HCT116 (cell line): ENCODE data around the gene TMPRSS11A. TPM values are rescaled to one million over a fixed set of nuclear protein-coding genes. Genes with fewer than 3 reads are reported as not detected.

ENCODE experiments used
- ATAC-seq: fragments of 200-7000 bp; cut with Tn5 transposase; 2 replicates; pipeline ENCODE4 v1.9.1; 2020; ENCODE audit warnings: mild to moderate bottlenecking, moderate library complexity
- BruUV-seq: library from RNA; stranded (reverse); fragments of 400-500 nt; replicated peaks from 2 replicates; lab custom pipeline; 2021; lab: Mats Ljungman, UMichigan
- CTCF ChIA-PET: fragments of 300-600 bp; sonication (Branson Sonifier 250); formaldehyde crosslinking; loops from one replicate; lab custom pipeline; 2021; ENCODE audit warnings: antibody characterized with exemption; lab: Charles Lee
- POLR2A ChIA-PET: fragments of 300-600, 350-600 bp; sonication (Branson Sonifier 250); formaldehyde crosslinking; loops from one replicate; lab custom pipeline; 2021; ENCODE audit warnings: antibody characterized with exemption; lab: Charles Lee
- RAD21 ChIA-PET, 2 experiments: fragments of 300-600 bp; sonication (Branson Sonifier 250); formaldehyde crosslinking; loops; one replicate each; lab custom pipeline; 2023; ENCODE audit warnings: low total read pairs in 2 of 2; ENCODE audit not compliant: uncharacterized antibody in 2 of 2, unreplicated experiment in 2 of 2, low non-redundant PET in 1 of 2; lab: Charles Lee
- DNase-seq: peaks from one replicate; pipeline ENCODE4 v3.0.0-alpha.2; 2010; ENCODE audit warnings: low read depth, low spot score
- H2AFZ ChIP-seq: fragments of 200-600 bp; shearing (Covaris generic), sonication (generic); 2 replicates; pipeline ENCODE4 v1.6.1; 2017; ENCODE audit warnings: low read depth, mixed run types, mixed read lengths, antibody characterized with exemption, low read length; ENCODE audit not compliant: poor library complexity, severe bottlenecking
- H3K27ac ChIP-seq: 2 replicates; pipeline ENCODE4 v1.5.1; 2012; ENCODE audit warnings: low read depth, low read length
- H3K27me3 ChIP-seq: fragments of 200-600 bp; sonication (generic); 2 replicates; pipeline ENCODE4 v1.6.1; 2016; ENCODE audit warnings: mixed run types, low read length, mixed read lengths; ENCODE audit not compliant: insufficient read depth
- H3K36me3 ChIP-seq, 2 experiments: fragments of 200-500 bp in 1 of 2; fragments of 200-600 bp in 1 of 2; sonication (Bioruptor generic) in 1 of 2; sonication (generic) in 1 of 2; 2 replicates each; pipeline versions ENCODE4 v1.5.1 to v1.6.1; 2014 to 2016; ENCODE audit warnings: low read length in 2 of 2, inconsistent platforms in 1 of 2, mixed read lengths in 1 of 2, mixed run types in 1 of 2; ENCODE audit not compliant: insufficient read depth in 2 of 2, control insufficient read depth in 1 of 2
- H3K4me1 ChIP-seq, 2 experiments: fragments of 200-600 bp in 1 of 2; sonication (generic) in 1 of 2; 2 replicates each; pipeline versions ENCODE4 v1.5.1 to v1.6.1; 2012 to 2017; ENCODE audit warnings: low read length in 2 of 2, inconsistent platforms in 1 of 2, mild to moderate bottlenecking in 1 of 2, mixed read lengths in 1 of 2, mixed run types in 1 of 2, moderate library complexity in 1 of 2; ENCODE audit not compliant: insufficient read depth in 2 of 2, control insufficient read depth in 1 of 2
- H3K4me2 ChIP-seq: fragments of 200-600 bp; sonication (generic); 2 replicates; pipeline ENCODE4 v1.6.1; 2017; ENCODE audit warnings: mixed run types, low read length, mixed read lengths
- H3K4me3 ChIP-seq, 2 experiments: fragments of 200-600 bp in 1 of 2; sonication (generic) in 1 of 2; replicated peaks in 1 of 2; 2 replicates each; pipeline ENCODE4 v1.5.1; 2011 to 2016; ENCODE audit warnings: low read length in 2 of 2, control low read depth in 1 of 2, low read depth in 1 of 2, mild to moderate bottlenecking in 1 of 2, mixed read lengths in 1 of 2, mixed run types in 1 of 2
- H3K79me2 ChIP-seq: fragments of 200-600 bp; sonication (generic); 2 replicates; pipeline ENCODE4 v1.6.1; 2017; ENCODE audit warnings: mild to moderate bottlenecking, mixed run types, low read length, moderate library complexity, mixed read lengths; ENCODE audit not compliant: insufficient read depth
- H3K9ac ChIP-seq: fragments of 200-600 bp; sonication (generic); 2 replicates; pipeline ENCODE4 v1.6.1; 2016; ENCODE audit warnings: low read length, mixed read lengths
- H3K9me2 ChIP-seq: fragments of 200-600 bp; sonication (generic), shearing (Covaris generic); 2 replicates; pipeline ENCODE4 v1.6.1; 2017; ENCODE audit warnings: mixed run types, mild to moderate bottlenecking, moderate library complexity; ENCODE audit not compliant: insufficient read depth
- H3K9me3 ChIP-seq, 2 experiments: fragments of 200-500 bp in 1 of 2; fragments of 200-600 bp in 1 of 2; sonication (Bioruptor generic) in 1 of 2; sonication (generic) in 1 of 2; 2 replicates each; pipeline ENCODE4 v1.6.1; 2014 to 2017; ENCODE audit warnings: low read length in 2 of 2, mixed read lengths in 2 of 2, inconsistent platforms in 1 of 2, low read depth in 1 of 2, mild to moderate bottlenecking in 1 of 2, mixed run types in 1 of 2, moderate library complexity in 1 of 2; ENCODE audit not compliant: control insufficient read depth in 1 of 2, insufficient read depth in 1 of 2
- H4K20me1 ChIP-seq: fragments of 200-600 bp; sonication (generic), shearing (Covaris generic); 2 replicates; pipeline ENCODE4 v1.6.1; 2017; ENCODE audit warnings: mixed run types, mild to moderate bottlenecking, moderate library complexity; ENCODE audit not compliant: insufficient read depth
- CBX3 ChIP-seq: IDR thresholded peaks from 2 replicates; pipeline ENCODE4 v1.6.1; 2012; ENCODE audit warnings: low read depth
- CEBPB ChIP-seq: IDR thresholded peaks from 2 replicates; pipeline ENCODE4 v1.6.1; 2012; ENCODE audit warnings: low read depth
- EGR1 ChIP-seq: IDR thresholded peaks from 2 replicates; pipeline ENCODE4 v1.6.1; 2012; ENCODE audit warnings: low read depth
- ELF1 ChIP-seq: IDR thresholded peaks from 2 replicates; pipeline ENCODE4 v1.6.1; 2012; ENCODE audit warnings: low read depth, borderline replicate concordance
- EZH2phosphoT487 ChIP-seq: fragments of 200-600 bp; IDR thresholded peaks from 2 replicates; pipeline ENCODE4 v1.6.1; 2018; ENCODE audit warnings: antibody characterized with exemption, borderline replicate concordance
- FOSL1 ChIP-seq: IDR thresholded peaks from 2 replicates; pipeline ENCODE4 v1.6.1; 2012; ENCODE audit warnings: low read depth
- POLR2AphosphoS5 ChIP-seq: IDR thresholded peaks from 2 replicates; pipeline ENCODE4 v1.6.1; 2011; ENCODE audit warnings: mild to moderate bottlenecking, low read depth, low read length, moderate library complexity
- RAD21 ChIP-seq: IDR thresholded peaks from 2 replicates; pipeline ENCODE4 v1.6.1; 2012; ENCODE audit warnings: low read depth, mild to moderate bottlenecking
- SIN3A ChIP-seq: IDR thresholded peaks from 2 replicates; pipeline ENCODE4 v1.6.1; 2012; ENCODE audit warnings: low read depth
- SRF ChIP-seq: IDR thresholded peaks from 2 replicates; pipeline ENCODE4 v1.6.1; 2012; ENCODE audit warnings: low read depth
- TCF7L2 ChIP-seq: IDR thresholded peaks from 2 replicates; pipeline ENCODE4 v1.7.0; 2011; ENCODE audit warnings: borderline replicate concordance, inconsistent platforms; ENCODE audit not compliant: insufficient read depth, insufficient read length; ENCODE audit errors: extremely low read depth
- YY1 ChIP-seq: IDR thresholded peaks from 2 replicates; pipeline ENCODE4 v1.6.1; 2011; ENCODE audit warnings: low read length, low read depth, moderate library complexity, mild to moderate bottlenecking; ENCODE audit not compliant: insufficient replicate concordance; ENCODE audit errors: extremely low read depth
- ZFX ChIP-seq: fragments of 450-650 bp; IDR thresholded peaks from 2 replicates; pipeline ENCODE4 v1.6.1; 2017
- ZNF274 ChIP-seq: fragments of 200-500 bp; sonication (Bioruptor generic); IDR thresholded peaks from 2 replicates; pipeline ENCODE4 v1.6.1; 2014; ENCODE audit warnings: mild to moderate bottlenecking, low read depth, low read length, inconsistent platforms
- intact Hi-C: fragments of 100-400 bp; cut with micrococcal nuclease; formaldehyde crosslinking; loops from 2 replicates; pipeline ENCODE4 v1.10.0; 2022
- total RNA-seq: library from RNA; stranded (reverse); gene quantifications from one replicate; pipeline ENCODE4 v1.2.1, GENCODE V29; 2021; ENCODE audit not compliant: unreplicated experiment
- TF ChIP-seq, protein P1 (sequence below): IDR thresholded peaks from 2 replicates; pipeline ENCODE4 v1.6.1; 2011; ENCODE audit warnings: mild to moderate bottlenecking, low read length, moderate library complexity; ENCODE audit not compliant: insufficient replicate concordance; ENCODE audit errors: extremely low read depth
- TF ChIP-seq, protein P2 (sequence below): IDR thresholded peaks from 2 replicates; pipeline ENCODE4 v1.6.1; 2012
- TF ChIP-seq, protein P3 (sequence below): IDR thresholded peaks from 2 replicates; pipeline ENCODE4 v1.6.1; 2012

Gene TMPRSS11A
- total RNA-seq, 1 experiment from 2014 or later: not detected

DNA sequence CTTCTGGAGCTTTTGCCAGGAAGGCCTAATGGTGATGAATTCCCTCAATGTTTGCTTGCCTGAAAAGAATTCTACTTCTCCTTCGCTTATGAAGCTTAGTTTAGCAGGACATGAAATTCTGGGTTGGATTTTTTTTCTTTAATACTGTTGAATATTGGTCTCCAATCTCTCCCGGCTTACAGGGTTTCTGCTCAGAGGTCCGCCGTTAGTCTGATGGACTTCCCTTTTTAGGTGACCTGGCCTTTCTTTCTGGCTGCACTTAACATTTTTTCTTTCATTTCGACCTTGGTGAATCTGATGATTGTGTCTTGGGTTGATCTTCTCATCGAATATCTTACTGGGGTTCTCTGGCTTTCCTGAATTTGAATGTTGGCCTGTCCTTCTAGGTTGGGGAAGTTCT lies 17.2 kb upstream of the TMPRSS11A start (continued):
- TF ChIP-seq YY1: no peak

DNA sequence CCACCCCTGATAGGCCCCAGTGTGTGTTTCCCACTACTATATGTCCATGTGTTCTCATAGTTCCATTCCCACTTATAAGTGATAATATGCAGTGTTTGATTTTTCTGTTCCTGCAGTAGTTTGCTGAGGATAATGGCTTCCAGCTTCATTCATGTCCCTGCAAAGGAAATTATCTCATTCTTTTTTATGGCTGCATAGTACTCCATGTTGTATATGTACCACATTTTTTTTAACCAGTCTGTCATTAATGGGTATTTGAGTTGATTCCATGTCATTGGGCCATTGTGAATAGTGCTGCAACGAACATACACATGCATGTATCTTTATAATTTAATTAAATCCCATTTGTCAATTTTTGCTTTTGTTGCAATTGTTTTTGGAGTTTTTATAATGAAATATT lies 10.3 kb upstream of the TMPRSS11A start:
- BruUV-seq: no TSS peak
- H3K9me3 ChIP-seq: no peaks in the 10 kb centered on the region
- DNase-seq (no peak), ATAC-seq (no peak)
- intact Hi-C loops: no loop called here
- H3K4me1 ChIP-seq: no peaks in the 10 kb centered on the region
- POLR2A ChIA-PET: no interaction called here
- H3K4me3 ChIP-seq: no peak overlapping the region
- no peaks in the 10 kb centered on the region for H3K27me3 ChIP-seq
- no peaks in the 10 kb centered on the region for H4K20me1 ChIP-seq
- H3K27ac ChIP-seq: no peak overlapping the region
- RAD21 ChIA-PET: no interaction called here
- no peak overlapping the region for H3K9ac ChIP-seq
- H3K4me2 ChIP-seq: no peak overlapping the region
- CTCF ChIA-PET: no interaction called here
- H3K36me3 ChIP-seq: no peaks in the 10 kb centered on the region
- H3K9me2 ChIP-seq: no peaks in the 10 kb centered on the region
- no peak for TF ChIP-seq SIN3A
- no peak for TF ChIP-seq SRF
- TF ChIP-seq FOSL1: no peak
- TF ChIP-seq, protein P1, sequence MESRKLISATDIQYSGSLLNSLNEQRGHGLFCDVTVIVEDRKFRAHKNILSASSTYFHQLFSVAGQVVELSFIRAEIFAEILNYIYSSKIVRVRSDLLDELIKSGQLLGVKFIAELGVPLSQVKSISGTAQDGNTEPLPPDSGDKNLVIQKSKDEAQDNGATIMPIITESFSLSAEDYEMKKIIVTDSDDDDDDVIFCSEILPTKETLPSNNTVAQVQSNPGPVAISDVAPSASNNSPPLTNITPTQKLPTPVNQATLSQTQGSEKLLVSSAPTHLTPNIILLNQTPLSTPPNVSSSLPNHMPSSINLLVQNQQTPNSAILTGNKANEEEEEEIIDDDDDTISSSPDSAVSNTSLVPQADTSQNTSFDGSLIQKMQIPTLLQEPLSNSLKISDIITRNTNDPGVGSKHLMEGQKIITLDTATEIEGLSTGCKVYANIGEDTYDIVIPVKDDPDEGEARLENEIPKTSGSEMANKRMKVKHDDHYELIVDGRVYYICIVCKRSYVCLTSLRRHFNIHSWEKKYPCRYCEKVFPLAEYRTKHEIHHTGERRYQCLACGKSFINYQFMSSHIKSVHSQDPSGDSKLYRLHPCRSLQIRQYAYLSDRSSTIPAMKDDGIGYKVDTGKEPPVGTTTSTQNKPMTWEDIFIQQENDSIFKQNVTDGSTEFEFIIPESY: no peak
- TF ChIP-seq EGR1: no peak
- no peak for TF ChIP-seq EZH2phosphoT487
- no peak for TF ChIP-seq ZFX
- no peak for TF ChIP-seq ZNF274
- TF ChIP-seq YY1: no peak
- TF ChIP-seq TCF7L2: no peak
- no peak for TF ChIP-seq ELF1
- no peak for TF ChIP-seq POLR2AphosphoS5
- TF ChIP-seq, protein P2, sequence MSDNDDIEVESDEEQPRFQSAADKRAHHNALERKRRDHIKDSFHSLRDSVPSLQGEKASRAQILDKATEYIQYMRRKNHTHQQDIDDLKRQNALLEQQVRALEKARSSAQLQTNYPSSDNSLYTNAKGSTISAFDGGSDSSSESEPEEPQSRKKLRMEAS: no peak
- no peak for TF ChIP-seq CBX3
- TF ChIP-seq CEBPB: no peak
- TF ChIP-seq RAD21: no peak
- TF ChIP-seq, protein P3, sequence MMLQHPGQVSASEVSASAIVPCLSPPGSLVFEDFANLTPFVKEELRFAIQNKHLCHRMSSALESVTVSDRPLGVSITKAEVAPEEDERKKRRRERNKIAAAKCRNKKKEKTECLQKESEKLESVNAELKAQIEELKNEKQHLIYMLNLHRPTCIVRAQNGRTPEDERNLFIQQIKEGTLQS: no peak
- H3K79me2 ChIP-seq: no peaks in the 10 kb centered on the region
- H2AFZ ChIP-seq: no peak overlapping the region
